Right kidney (tissue), 9 donors: ENCODE results near the gene FMO2.

Source experiments
- DNase-seq: peaks from one replicate; pipeline ENCODE4 v3.0.0-alpha.2; 2016
- long read RNA-seq, 8 donors: transcript quantifications; one replicate each; lab custom pipeline, GENCODE V29; 2026

Gene FMO2
- long read RNA-seq, donor 1, result 0 reads
- long read RNA-seq, donor 2, result 0 reads
- long read RNA-seq, donor 3, result 0 reads
- long read RNA-seq, donor 4, result 0 reads
- long read RNA-seq, donor 5, result 0 reads
- long read RNA-seq, donor 6, result 0 reads
- long read RNA-seq, donor 7, result 0 reads
- long read RNA-seq, donor 8, result 0 reads

GRCh38 chr1:171185091-171185490 is at the start of gene FMO2:
Gene FMO2, plus strand, starts transcription at chr1:171185300. Its CDS starts 414 bp downstream, at chr1:171185714.
- DNase-seq, result no peak

GRCh38 chr1:171137580-171137979 is 47.5 kb upstream of the FMO2 start:
- no peak for DNase-seq

GRCh38 chr1:171138980-171139379 is 46.1 kb upstream of the FMO2 start:
- DNase-seq, result no peak

GRCh38 chr1:171139890-171140289 is 45.2 kb upstream of the FMO2 start:
- no peak for DNase-seq

- DNase-seq, result no peak
Observed at GRCh38 chr1:171140401-171140800, 44.7 kb upstream of the FMO2 start.

- no peak for DNase-seq
Observed at GRCh38 chr1:171140956-171141687, 44.0 kb upstream of the FMO2 start.

GRCh38 chr1:171141688-171142415 is 43.2 kb upstream of the FMO2 start:
- DNase-seq, result peak; percentile 20

- no peak for DNase-seq
Observed at GRCh38 chr1:171142416-171143385, 42.4 kb upstream of the FMO2 start.

- no peak for DNase-seq
Observed at GRCh38 chr1:171150156-171150555, 34.9 kb upstream of the FMO2 start.

GRCh38 chr1:171152549-171152948 is 32.6 kb upstream of the FMO2 start:
- DNase-seq, result no peak

- DNase-seq, result no peak
Observed at GRCh38 chr1:171155484-171155883, 29.6 kb upstream of the FMO2 start.

- no peak for DNase-seq
Observed at GRCh38 chr1:171158096-171158495, 27.0 kb upstream of the FMO2 start.

GRCh38 chr1:171158551-171158950 is 26.5 kb upstream of the FMO2 start:
- no peak for DNase-seq

GRCh38 chr1:171159148-171159547 is 26.0 kb upstream of the FMO2 start:
- DNase-seq, result no peak

- DNase-seq, result peak; percentile 27
Observed at GRCh38 chr1:171160211-171160610, 24.9 kb upstream of the FMO2 start.

GRCh38 chr1:171160639-171161354 is 24.3 kb upstream of the FMO2 start:
- peak; percentile 8 for DNase-seq

- DNase-seq, result no peak
Observed at GRCh38 chr1:171161431-171161830, 23.7 kb upstream of the FMO2 start.

GRCh38 chr1:171166361-171166760 is 18.7 kb upstream of the FMO2 start:
- DNase-seq, result no peak

- DNase-seq, result no peak
Observed at GRCh38 chr1:171167785-171168184, 17.3 kb upstream of the FMO2 start.

GRCh38 chr1:171172471-171172870 is 12.6 kb upstream of the FMO2 start:
- DNase-seq, result no peak

GRCh38 chr1:171173069-171173468 is 12.0 kb upstream of the FMO2 start:
- DNase-seq, result no peak
